ENCODE results near the gene P2RX1.

DNA sequence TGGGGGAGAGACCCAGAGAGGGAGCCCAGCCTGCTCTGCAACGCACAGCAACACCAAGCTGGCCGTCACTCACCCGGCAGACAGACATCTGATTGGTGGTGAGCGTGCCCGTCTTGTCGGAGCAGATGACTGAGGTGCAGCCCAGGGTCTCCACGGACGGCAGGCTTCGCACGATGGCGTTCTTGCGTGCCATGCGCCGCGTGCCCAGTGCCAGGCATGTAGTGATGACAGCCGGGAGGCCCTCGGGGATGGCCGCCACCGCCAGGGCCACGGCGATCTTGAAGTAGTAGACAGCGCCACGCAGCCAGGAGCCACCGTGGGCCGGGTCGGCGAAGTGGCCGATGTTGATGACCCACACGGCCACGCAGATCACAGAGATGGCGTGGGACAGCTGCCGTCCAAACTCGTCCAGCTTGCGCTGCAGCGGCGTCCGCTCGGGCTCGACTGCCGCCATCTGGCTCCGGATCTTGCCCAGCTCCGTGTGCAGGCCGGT is 31.1 kb upstream of the P2RX1 start:
- TF ChIP-seq CTCF (IDR thresholded peaks at IDR 0.05) (no peak), POLR2AphosphoS5 (IDR thresholded peaks at IDR 0.05; ENCODE audit: insufficient read depth in 1 of 2, low read depth in 1 of 2) (no peak)

Data from vagina (tissue), 2 donors.